HG03457 (cell line): ENCODE results near the gene RASL12.
"Not testable (repeated sequence)": the region's sequence is repeated elsewhere in the genome, so short reads cannot be mapped to it uniquely, and the experiment has no call there.

Experiments used
- ATAC-seq: cut with Tn5 transposase; IDR thresholded peaks from one replicate; pipeline ENCODE4 v1.9.1; 2021; ENCODE audit warnings: moderate number of reproducible peaks; ENCODE audit not compliant: unreplicated experiment

Gene RASL12

DNA sequence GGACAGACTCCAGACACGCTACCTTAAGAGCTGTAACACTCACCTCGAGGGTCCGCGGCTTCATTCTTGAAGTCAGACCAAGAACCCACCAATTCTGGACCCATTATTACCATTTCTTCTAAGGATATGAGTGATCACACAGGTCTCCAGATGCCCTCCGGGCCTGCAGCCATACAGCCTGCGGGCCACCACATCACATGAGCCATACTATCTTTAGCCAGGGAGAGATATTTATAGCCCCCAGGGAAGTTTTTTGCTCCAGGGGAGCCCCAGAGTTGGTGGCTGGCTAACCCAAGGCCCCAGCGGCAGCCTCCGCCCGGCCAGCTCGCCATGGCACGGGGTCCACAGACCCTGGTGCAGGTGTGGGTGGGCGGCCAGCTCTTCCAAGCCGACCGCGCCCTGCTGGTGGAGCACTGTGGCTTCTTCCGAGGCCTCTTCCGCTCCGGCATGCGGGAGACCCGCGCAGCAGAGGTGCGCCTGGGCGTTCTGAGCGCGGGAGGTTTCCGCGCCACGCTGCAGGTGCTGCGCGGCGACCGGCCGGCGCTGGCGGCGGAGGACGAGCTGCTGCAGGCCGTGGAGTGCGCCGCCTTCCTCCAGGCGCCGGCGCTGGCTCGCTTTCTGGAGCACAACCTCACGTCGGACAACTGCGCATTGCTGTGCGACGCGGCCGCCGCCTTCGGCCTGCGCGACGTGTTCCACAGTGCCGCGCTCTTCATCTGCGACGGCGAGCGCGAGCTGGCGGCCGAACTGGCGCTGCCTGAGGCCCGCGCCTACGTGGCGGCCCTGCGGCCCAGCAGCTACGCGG, 8.9 kb upstream of the RASL12 start, which contains the start of gene KBTBD13:
KBTBD13 (plus strand) TSS at position 261 of the 805 bp plus-strand sequence; CDS start at position 331, 70 bp downstream.
- ATAC-seq: no peak

DNA sequence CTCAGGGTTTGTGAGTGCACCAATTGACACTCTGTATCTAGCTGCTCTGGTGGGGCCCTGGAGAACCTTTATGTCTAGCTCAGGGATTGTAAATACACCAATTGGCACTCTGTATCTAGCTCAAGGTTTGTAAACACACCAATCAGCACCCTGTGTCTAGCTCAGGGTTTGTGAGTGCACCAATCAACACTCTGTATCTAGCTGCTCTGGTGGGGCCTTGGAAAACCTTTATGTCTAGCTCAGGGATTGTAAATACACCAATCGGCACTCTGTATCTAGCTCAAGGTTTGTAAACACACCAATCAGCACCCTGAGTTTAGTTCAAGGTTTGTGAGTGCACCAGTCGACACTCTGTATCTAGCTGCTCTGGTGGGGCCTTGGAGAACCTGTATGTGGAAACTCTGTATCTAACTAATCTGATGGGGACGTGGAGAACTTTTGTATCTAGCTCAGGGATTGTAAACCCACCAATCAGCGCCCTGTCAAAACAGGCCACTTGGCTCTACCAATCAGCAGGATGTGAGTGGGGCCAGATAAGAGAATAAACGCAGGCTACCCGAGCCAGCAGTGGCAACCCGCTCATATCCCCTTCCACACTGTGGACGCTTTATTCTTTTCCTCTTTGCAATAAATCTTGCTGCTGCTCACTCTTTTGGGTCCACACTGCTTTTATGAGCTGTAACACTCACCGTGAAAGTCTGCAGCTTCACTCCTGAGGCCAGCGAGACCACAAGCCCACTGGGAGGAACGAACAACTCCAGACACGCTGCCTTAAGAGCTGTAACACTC, 8.0 kb upstream of the RASL12 start:
- ATAC-seq: not testable (repeated sequence)

DNA sequence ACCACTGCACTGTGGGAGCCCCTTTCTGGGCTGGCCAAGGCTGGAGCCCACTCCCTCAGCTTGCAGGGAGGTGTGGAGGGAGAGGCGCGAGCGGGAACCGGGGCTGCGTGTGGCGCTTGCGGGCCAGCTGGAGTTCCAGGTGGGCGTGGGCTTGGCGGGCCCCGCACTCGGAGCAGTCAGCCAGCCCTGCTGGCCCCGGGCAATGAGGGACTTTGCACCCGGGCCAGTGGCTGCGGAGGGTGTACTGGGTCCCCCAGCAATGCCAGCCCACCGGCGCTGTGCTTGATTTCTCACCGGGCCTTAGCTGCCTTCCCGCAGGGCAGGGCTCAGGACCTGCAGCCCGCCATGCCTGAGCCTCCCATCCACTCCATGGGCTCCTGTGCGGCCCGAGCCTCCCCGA, 7.2 kb upstream of the RASL12 start:
- not testable (repeated sequence) for ATAC-seq

DNA sequence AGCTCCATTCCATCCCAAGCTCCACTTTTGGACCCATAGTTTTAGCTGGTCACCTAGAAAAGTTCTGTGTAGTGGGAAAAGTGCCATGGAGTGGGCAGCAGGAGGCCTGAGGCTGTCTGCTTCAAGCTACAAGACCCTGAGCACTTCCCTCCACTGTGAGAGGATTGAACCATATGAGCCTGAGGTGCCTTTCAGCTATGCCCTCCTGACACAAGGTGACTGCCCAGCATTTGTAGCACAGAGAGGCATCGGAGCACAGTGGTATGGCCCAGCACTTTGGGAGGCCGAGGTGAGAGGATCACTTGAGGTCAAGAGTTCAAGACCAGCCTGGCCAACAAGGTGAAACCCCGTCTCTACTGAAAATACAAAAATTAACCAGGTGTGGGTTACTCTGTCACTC, 4.8 kb upstream of the RASL12 start:
- ATAC-seq: no peak

DNA sequence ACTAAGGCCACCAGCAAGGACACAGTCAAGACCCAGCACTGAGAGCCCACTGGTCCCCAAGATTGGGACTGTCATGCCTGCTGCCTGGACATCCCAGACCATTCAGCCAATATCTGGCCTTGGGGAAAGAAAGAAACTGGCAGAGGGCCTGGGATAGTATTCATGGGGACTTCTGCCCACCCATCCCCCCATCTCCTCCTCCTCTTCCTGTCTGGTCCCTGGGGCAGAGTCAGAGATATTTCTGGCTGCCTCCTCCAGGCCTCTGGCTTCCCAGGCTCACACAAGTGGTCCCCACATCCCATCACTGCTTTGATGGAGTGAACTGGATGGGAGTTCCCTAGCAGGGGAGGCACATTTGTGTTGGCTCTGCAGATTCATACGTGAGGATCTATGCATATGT, 4.2 kb upstream of the RASL12 start:
- no peak for ATAC-seq

DNA sequence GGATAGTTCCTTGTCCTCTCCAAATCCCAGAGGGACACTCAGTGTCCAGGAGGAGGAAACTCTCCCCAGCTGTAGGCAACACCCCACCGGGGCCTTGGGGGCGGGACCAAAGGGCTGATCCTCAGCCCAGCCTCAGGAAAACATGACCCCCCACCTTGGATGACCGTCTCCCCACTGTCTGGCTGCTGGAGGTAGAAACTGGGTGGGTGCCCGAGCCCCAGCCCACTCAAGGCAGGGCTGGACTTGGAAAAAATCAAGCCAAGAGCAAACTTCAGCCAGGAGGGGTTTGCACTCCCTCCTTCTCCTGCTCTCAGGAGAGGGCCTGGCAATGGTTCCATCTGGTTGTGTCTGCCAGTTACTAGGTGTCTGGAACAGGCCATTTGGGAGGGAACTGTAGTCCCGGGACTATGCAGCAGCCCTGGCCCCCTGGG, 3.6 kb upstream of the RASL12 start:
- ATAC-seq: no peak

DNA sequence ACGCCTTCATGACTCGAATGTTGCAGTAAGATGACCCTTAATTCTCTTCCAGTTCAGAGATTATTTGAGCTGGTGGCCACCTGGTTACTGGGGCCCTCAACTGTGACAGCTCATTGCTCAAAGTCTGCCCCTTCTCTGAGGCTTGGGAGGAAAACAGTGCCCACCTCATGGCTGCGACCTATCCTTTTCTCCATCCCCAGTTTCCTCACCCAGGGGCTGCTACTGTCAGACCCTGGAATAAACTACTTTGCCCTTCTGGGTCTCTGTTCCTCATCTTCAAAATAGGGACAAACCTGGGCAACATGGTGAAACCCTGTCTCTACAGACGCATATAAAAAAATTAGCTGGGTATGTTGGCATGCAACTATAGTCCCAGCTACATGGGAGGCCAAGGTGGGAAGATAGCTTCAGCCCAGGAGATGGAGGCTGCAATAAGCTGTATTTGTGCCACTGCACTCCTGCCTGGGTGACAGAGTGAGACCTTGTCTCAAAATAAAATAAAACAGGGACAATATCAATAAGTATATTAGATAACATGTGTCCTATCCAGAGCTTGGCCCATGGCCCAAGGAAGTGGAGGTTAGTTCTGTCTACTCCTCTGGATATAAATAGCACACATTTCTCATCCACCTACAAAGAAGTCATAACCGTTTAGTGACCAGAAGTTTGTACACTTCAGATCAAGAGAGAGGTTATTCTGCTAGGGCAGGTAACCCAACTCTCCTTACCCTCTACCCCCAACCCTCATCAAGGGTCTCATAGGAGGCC, 2.2 kb upstream of the RASL12 start:
- ATAC-seq: no peak

DNA sequence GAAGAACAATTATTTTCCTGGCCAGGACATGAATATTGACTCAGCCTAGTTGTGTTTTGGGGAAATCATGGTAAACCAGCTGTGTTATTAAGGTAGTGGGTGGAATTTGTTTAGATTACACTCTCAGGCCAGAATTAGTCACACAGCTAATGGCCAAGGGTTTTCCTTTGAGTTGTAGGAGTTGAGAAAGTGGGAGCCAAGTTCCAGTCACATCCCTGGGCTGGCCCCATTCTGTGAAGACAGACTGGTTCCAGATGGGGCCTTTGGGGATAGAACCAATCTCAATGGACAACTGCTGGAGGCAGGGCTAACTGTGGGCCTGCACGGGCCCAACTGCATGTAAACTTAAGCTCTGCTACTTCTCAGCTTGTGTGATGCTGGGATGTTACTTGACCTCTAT, 1.4 kb upstream of the RASL12 start:
- ATAC-seq: no peak

DNA sequence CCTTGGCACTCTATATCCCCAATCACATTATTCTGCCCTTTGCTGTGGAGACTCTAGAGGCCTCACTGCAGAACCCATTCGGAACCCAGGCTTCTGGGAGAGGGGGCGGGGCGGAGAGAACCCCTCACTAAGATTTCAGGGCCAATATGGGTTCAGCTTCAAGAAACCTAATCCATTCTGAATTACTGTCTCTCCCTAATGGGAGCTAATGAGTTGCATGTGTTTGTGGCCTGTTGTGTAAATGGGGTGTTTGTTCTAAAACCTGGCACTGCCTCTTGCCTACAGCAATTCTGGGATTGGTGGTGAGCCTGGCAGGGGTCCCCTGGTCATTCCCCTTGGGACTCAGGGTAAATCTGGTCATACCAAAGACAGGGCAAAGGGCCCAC, 605 bp upstream of the RASL12 start:
- ATAC-seq: no peak

DNA sequence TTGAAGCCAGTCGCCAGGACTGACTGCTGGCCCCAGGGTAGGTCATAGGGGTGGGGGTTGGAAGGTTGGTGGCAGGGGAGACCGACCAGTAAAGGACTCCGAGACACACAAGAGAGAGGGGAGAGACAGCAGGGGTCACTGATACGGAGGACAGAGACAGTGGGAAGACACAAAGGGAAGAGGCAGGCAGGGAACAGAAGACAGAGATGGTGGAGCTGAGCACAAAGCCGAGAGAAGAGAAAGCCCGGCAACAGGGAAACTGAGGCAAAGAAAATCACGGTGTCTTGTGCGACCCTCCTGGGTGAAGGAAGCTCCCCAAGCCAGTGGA, 510 bp downstream of the RASL12 start:
- ATAC-seq: no peak

DNA sequence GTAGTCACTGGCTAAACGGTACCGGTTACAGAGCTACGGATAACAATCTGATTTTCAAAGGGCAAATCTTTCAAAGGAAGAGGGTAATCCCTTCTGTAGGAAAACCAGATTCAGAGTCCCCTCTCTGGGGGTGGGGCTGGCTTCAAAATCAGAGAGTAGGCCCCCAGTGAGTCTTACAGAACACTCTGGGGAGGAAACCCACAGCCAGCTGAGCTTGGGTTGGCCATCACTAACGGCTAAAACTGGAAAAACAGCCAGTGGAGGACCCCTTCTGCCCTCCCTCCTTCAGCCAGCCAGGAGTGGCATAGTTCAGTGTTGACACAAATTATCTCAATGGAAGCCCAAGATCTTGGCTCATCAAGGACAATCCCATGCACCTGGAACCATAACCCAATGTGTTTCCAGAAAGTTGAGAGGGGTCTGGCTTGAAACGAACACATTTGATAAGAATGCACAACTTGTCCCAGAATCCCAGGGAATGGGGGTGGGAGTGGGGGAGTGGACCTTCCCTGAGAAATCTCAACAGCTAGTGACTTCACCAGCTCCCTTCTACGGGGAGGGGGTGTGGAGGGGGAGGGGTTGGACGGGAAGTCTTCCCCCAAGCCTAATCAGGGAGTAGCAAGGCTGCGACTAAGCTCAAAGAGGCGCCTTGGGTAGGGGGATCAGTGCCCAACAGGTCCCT, 1.0 kb downstream of the RASL12 start:
- no peak for ATAC-seq

DNA sequence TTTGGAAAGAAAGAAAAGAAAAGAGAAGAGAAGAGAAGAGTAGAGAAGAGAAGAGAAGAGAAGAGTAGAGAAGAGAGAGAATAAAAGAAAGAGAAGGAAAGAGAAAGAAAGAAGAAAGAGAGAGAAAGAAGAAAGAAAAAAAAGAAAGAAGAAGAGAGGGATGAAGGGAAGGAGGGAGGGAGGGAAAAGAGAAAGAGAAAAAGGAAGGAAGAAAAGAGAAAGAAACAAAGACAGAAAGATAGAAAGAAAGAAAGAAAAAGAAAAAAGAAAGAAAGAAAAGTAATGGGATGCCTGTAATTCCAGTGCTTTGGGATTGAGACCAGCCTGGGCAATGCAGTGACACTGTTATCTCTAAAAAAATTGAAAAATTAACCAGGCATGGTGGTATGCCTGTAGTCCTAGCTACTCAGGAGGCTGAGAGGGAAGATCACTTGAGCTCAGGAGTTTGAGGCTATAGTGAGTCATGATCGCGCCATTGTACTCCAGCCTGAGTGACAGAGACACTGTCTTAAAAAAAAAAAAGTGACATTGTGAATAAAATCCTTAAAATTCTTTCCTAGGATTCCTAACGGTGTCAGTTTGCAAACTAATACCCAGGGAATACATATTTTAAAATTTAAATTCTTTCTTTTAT, 1.7 kb downstream of the RASL12 start:
- no peak for ATAC-seq

DNA sequence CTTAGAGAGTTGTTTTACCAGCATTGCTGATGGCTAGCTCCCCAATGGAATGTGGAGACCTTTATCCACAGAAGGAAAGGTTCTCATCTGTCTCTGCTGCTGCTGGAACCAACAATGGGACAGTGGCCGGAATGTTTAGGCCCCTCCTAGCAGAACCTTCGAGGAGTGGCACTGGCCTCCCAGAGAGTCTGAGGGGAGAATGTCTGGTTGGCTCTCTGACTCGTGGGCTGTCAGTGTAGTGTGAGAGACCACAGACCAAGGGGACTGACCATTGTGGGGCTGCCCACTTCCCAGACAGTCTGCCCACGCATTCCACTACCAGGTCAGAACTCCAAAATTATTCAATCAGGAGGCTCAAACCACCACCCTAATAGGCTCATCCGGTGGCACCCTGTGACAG, 5.1 kb downstream of the RASL12 start:
- ATAC-seq: no peak

DNA sequence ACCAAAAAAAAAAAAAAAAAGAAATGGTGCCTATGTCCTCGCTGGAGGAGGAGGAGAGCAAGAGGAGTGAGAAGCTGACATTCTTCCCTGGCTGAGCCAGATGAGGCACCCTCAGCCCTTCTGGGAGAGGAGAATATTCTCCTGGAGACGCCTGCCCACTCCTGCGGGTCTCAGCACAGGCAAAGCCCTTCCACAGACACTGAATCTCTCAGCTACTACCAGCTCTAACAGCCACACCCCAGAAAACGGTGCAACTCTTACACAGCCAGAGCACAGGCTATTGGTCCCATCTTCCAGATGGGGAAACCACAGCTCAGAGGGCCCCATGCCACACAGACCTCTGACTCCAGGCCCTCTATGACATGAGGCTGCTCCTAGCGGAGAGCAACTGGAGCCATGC, 5.7 kb downstream of the RASL12 start:
- no peak for ATAC-seq

DNA sequence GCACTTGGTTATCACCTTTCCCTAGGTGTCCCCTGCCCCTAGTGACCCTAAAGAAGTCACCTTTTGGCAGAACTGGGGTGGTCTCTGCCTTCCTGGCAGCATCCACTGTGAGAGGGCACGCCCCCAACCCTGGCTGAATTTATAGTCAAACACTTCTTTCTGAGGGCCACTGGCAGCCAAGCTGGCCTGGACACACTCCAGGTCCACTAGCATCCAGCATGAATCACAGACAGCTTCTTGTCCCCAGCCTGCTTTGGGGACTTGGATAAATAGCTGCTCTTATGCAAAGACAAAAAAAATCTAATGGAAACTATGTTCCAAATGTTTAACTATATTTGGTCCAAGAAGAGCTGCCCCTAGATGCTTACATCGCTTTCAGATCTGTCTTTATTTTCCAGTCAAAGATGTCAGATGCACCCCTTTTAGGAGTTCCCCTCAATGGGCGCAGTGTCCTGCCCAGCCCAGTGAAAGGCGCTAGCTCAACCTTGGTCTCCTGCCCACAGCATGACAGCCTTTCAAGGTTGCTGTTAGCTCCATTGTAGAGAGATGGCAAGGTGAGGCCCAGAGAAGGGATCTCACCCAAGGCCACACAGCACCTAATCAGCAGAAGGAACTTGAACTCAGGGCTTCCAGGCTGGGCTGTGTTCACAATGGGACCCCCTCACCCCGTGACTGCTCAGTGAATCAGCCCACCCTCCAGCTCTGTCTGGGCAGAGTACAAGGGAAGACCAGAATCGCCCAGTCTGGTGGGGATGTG, 7.0 kb downstream of the RASL12 start:
- ATAC-seq: no peak

DNA sequence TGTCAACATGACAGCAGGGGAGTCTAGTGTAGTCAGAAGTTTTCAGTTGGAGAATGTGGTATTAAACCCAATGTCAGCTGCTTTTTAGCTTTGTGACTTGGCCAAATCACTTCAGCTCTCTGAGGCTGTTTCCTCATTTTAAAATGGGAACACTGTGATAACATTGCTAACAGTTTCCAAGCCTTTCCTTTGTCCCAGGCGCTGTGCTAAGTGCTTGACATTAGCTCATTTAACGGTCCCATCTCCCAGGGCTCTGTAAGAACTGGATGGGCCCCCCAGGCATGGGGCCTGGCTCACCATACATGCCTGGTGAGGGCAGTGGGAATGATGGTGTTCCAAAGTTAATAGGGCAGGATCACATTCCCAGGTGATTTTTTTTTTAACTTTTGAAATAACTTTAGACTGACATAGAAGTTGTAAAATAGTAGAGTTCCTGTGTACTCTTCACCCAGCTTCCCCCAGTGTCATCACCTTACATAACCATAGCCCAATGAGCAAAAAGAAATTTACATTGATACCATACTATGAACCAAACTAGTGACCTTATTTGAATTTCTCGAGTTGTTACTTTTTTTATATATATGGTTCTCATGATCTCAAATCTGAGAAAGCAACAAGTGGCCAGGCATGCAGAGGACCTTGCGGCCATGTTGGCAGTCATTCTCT, 7.7 kb downstream of the RASL12 start:
- no peak for ATAC-seq

DNA sequence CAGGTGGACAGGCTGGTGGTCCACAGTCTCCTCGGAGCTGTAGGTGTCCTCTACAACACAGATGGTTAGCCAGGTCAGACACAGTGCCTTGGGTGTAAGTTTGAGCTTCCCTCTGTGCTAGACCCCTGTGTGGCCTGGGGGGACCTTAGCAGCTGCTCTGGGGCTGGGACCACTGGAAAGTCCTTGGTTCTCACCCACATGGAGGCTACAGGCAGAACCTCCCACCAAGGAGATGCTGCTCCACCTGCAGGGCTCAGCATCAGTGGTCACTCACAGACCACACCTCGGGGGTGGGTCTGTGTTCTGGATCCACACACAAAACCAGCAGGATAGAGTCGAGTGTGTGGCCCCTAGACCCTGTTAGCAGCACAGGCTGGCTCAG, 8.4 kb downstream of the RASL12 start:
- ATAC-seq: no peak

DNA sequence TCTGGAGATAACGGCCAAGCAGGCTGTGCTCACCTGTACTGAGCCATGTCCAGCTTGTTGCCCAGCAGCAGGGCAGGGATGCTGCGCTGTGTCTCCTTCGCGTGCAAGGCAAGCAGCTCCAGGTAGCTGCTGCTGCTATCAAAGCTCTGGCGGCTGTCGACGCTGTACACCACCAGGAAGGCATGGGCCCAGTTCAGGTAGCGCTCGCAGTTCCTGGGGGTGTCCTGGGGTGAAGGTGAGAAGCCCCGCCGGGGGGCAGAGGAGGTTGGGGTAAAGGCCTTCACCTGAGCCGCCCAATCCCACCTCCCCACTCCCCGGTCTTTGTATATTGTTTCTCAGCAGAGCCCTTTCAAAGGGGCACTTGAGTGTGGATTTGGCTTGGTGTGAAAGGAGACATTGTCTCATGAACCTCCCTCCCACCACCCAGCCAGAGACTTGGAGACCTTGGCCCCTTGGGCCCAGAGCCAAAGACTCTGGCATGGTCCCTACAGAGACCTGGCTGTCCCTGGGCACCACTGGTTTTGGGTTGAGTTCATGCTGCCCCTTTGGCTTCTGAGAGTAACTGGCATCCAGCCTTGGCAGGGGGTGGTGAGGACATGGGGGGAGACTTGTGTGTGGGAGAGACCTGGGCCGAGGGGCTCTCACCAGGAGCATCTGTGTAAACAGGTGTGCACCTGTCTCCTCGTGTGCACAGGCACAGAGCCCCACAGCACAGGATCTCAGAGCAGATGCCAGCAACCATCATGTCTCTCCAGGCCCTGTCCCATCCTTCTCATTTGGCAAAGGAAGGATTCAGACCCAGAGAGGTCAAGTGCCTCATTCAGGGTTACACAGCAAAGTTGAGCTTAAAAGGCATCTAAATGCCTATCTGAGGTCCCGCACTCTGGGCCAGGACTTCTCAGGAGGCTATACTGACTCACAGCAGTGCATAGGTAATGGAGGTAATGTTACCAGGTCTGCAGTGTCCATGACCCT, 9.1 kb downstream of the RASL12 start:
- no peak for ATAC-seq
